Measurements from ENCODE around the gene E2F8. TPM values are rescaled to one million over a fixed set of nuclear protein-coding genes. Genes with fewer than 3 reads are reported as not detected.

The E2F8 gene
- total and polyA plus RNA-seq, 2 donors (not counting 3 experiments of a cell fraction or from before 2014, with no cell fraction given): 6.5 to 19.1 TPM

DNA sequence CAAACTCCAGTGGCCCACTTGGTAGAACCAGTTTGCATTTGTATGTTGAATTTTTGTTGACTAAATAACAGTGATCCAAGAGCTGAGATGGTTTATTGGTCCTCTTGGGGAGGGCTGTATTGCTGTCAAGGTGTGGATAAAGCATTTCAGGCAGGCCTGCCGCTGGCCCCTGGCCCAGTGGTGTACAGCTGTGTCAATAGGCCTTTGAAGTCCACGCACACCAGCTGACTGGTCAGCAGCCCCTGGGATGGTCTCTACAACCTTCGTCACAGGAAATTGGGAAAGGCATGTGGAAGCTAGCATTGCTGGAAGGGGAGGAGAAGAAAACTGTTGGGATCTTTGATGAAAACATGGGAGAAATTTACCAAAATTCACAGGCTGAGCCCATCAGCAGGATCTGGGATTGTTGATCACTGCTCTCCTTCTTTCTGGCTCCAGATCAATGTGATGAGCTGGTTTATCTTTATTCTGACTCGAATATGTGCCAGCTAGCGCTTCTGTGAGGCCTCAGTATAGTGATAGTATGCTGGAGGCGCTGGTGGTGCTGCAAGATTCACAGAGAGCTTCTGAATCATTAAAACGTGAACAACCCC, 12.5 kb upstream of the E2F8 start:
- POLR2A ChIA-PET: no interaction called here
- H3K9ac ChIP-seq (replicated peaks; ENCODE audit: extremely low read depth, insufficient read depth, low read length): no peak overlapping the region
- no peak for DNase-seq (ENCODE audit: low read depth, low spot score)

More for the DNA sequence above, 12.5 kb upstream of the E2F8 start:
- Histone ChIP-seq H3K4me1 (ENCODE audit: control insufficient read depth, extremely low read depth, insufficient read depth, low read length) (no peaks in the 10 kb centered on the region), H3K27ac (ENCODE audit: insufficient read depth, low read depth, low read length) (no peak overlapping the region), H4K20me1 (replicated peaks; ENCODE audit: control insufficient read depth, extremely low read depth, insufficient read depth, low read length) (no peaks in the 10 kb centered on the region), H3K9me3 (replicated peaks; ENCODE audit: control insufficient read depth, insufficient read depth, low read length) (no peaks in the 10 kb centered on the region), H3K27me3 (ENCODE audit: control insufficient read depth in 2 of 2, insufficient read depth in 2 of 2, low read length in 2 of 2) (peaks cover 4 to 11% of the 10 kb centered on the region in 2 experiments), H3K4me3 (replicated peaks in 1 of 3; ENCODE audit: insufficient read depth in 1 of 3, low read depth in 1 of 3, low read length in 3 of 3) (no peak overlapping the region), H3K9me1 (replicated peaks; ENCODE audit: control insufficient read depth, extremely low read depth, insufficient read depth, low read length) (no peaks in the 10 kb centered on the region), H3K36me3 (ENCODE audit: control insufficient read depth in 2 of 2, extremely low read depth in 1 of 2, insufficient read depth in 2 of 2, low read length in 2 of 2) (no peaks in the 10 kb centered on the region), H3K4me2 (ENCODE audit: insufficient read depth, low read length) (no peak overlapping the region), H2AFZ (ENCODE audit: low read depth, low read length) (no peak overlapping the region), H3K79me2 (ENCODE audit: control insufficient read depth, insufficient read depth, low read length) (no peaks in the 10 kb centered on the region)
- intact Hi-C loops (cut with micrococcal nuclease): loop anchor here (10.0 kb wide), 1 partner anchor 652 kb away; no protein-coding TSS in a partner anchor
- CTCF ChIA-PET: interaction anchor here (0.8 to 2.3 kb wide), 4 partner anchors 176 to 304 kb away, joined by 3 to 7 read pairs (median 5); no protein-coding TSS in a partner anchor
- no peak for FAIRE-seq
- dilution Hi-C loops (cut with MboI; ENCODE audit: extremely low pct_ligation_motif_present, low sequenced_read_pairs): no loop called here
- no TSS peak for BruUV-seq (replicated peaks)
- no peak for TF ChIP-seq MYC (IDR thresholded peaks at IDR 0.05; ENCODE audit: low read depth, low read length)
- TF ChIP-seq JUN (IDR thresholded peaks at IDR 0.05; ENCODE audit: borderline replicate concordance, insufficient read depth, insufficient read length, low read depth): no peak
- TF ChIP-seq, protein P1, sequence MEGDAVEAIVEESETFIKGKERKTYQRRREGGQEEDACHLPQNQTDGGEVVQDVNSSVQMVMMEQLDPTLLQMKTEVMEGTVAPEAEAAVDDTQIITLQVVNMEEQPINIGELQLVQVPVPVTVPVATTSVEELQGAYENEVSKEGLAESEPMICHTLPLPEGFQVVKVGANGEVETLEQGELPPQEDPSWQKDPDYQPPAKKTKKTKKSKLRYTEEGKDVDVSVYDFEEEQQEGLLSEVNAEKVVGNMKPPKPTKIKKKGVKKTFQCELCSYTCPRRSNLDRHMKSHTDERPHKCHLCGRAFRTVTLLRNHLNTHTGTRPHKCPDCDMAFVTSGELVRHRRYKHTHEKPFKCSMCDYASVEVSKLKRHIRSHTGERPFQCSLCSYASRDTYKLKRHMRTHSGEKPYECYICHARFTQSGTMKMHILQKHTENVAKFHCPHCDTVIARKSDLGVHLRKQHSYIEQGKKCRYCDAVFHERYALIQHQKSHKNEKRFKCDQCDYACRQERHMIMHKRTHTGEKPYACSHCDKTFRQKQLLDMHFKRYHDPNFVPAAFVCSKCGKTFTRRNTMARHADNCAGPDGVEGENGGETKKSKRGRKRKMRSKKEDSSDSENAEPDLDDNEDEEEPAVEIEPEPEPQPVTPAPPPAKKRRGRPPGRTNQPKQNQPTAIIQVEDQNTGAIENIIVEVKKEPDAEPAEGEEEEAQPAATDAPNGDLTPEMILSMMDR (IDR thresholded peaks at IDR 0.05; ENCODE audit: extremely low read depth in 1 of 2, insufficient read depth in 1 of 2, low read depth in 1 of 2, low read length in 2 of 2): no peak
- TF ChIP-seq POLR2A (IDR thresholded peaks at IDR 0.05; ENCODE audit: low read depth, low read length): no peak
- TF ChIP-seq GATA2 (IDR thresholded peaks at IDR 0.05; ENCODE audit: insufficient read depth, insufficient read length, low read depth, low read length): no peak
- TF ChIP-seq POLR2AphosphoS5 (IDR thresholded peaks at IDR 0.05; ENCODE audit: insufficient read depth, low read depth, low read length): no peak
- TF ChIP-seq EZH2 (IDR thresholded peaks at IDR 0.05; ENCODE audit: borderline replicate concordance, low read depth, low read length, severe bottlenecking): no peak
- no peak for TF ChIP-seq FOS (IDR thresholded peaks at IDR 0.05; ENCODE audit: borderline replicate concordance, insufficient read depth, low read length)
- TF ChIP-seq, protein P2, sequence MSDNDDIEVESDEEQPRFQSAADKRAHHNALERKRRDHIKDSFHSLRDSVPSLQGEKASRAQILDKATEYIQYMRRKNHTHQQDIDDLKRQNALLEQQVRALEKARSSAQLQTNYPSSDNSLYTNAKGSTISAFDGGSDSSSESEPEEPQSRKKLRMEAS (IDR thresholded peaks at IDR 0.05; ENCODE audit: insufficient read depth, insufficient read length): no peak

All from endothelial cell of umbilical vein (primary cell).